HG02610 (cell line): Measurements from ENCODE around the gene GJB1.
"Not testable (repeated sequence)": the region's sequence is repeated elsewhere in the genome, so short reads cannot be mapped to it uniquely, and the experiment has no call there.

Experiments used
- ATAC-seq: cut with Tn5 transposase; IDR thresholded peaks from one replicate; pipeline ENCODE4 v1.9.1; 2021; ENCODE audit warnings: mild to moderate bottlenecking, moderate library complexity; ENCODE audit not compliant: unreplicated experiment

GJB1 gene

DNA sequence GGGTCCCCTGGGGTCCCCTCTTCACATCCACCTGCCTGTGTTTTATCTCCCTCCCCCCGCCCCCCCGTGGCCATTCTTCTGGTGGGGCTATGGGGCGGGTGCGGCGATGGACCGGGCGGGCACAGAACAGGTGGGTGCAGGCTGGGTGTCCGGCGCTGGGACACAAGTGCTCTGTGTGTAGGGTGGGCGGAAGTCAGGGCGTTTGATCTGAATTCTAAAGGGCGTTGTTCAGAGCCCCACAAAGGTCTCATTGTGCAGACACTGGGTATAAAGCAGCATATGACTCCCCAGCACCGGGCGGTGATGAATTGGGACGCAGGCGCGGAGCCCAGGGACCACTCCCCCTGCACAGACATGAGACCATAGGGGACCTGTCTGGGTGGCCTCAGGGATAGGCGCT, at the start of gene GJB1:
GJB1 (plus strand) TSS at position 296 of the 400 bp plus-strand sequence. CDS start 484 bp downstream, outside the sequence.
- no peak for ATAC-seq

DNA sequence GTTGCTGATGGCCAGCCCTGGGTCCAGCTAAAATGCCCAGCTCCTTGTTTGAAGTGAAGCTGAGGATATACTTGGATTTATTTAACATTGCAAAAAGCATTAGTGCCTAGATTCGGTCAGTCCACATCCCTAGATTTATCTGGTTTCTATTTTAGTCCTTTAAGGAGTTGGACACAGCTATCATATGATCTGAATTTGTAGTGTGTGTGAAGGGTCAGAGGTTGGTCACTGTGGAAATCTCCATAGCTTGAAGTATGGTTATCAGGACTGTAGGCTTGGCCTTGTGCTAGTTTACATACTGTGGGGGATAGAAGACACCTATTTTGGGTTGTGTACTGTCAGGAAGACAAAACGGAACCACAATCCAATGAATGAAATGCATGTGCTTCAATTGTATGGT, 49.6 kb upstream of the GJB1 start:
- ATAC-seq: no peak

DNA sequence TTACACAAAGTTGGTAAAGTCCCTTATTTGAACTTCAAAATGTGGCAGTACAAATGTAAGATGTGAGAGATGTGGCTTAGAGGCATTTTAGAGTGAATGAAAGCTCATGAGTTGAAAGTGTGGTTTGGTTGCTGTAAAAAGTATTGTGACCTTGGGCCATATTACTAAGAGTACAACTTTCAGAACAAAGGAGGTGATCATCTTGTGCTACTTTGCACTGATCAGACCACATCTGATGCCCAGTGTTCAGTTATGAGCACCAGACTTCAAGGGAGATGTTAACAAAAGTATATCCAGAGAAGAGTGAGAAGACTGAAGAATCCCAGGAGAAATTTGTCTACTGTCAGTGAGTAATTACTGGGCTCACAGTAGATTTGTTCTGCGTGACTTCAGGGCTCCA, 48.2 kb upstream of the GJB1 start:
- ATAC-seq: no peak

DNA sequence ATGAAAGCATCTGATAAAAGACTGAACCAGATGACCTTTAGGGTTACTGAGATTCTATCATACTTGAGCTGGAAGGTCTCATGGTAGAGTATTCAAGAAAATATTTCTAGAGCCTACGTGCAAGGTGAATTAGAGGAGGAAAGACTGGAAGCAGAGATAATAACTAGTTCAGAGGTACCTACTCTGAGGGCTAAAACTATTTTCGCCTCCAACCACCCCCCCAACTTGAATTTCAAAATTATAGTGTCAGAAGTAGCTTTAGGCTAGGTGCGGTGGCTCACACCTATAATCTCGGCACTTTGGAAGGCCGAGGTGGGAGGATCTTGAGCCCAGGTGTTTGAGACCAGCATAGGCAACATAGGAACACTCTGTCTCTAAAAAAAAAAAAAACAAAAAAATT, 47.5 kb upstream of the GJB1 start:
- no peak for ATAC-seq

DNA sequence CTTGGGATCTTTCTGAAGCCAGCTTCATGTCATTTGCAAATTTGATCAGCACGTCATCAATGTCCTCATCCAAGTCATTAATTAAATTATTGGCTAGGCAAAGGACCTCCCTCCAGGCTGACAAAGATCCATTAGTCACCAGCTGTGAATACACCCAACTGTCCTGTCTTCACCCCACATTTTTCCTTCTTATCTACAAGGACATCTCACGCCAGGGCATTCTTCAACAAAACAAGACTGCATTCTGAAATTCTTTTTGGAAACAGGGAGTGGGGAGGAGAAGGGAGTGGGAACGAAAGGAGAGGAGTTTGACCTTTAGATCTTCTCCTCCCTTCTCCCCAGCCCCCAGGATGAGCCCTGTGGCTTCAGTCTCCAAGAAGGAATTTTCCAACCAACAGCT, 45.7 kb upstream of the GJB1 start:
- ATAC-seq: no peak

DNA sequence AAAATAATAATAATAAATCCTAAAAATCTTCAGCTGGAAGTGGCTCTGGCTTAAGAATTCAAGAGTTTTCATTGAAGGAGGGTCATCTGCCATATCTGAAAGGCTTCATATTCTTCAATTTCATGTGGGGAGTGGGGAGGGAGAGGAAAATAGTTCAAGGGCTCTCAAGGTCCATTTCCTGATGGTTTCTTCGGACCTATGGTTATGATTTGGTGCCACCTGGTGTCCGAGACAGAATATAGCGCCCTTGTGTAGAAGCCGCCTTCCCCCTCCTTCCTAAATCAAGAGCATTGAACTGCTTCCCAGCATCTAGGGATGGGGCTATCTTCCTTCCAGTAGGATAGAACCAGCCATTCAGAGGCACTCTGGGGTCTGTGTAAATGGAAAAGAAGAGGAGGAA, 44.1 kb upstream of the GJB1 start:
- ATAC-seq: peak; percentile 29

DNA sequence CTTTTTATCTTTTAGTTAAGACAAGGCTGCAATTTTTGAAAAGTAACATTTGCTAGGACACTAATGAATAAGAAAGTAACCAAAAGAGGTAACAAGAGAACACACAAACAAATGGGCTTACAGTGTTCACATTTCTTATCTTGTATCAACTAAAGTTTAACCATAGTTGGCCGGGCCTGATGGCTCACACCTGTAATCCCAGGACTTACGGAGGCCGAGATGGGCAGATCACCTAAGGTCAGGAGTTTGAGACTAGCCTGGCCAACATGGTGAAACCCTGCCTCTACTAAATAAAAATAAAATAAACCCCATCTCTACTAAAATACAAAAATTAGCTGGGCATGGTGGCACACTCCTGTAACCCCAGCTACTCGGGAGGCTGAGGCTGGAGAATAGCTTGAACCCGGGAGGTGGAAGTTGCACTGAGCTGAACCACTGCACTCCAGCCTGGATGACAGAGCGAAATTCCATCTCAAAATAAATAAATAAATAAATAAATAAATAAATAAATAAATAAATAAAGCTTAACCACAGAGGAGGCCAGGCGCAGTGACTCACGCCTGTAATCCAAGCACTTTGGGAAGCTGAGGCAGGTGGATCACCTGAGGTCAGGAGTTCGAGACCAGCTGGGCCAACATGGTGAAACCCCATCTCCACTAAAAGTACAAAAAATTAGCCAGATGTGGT, 42.3 kb upstream of the GJB1 start:
- not testable (repeated sequence) for ATAC-seq

DNA sequence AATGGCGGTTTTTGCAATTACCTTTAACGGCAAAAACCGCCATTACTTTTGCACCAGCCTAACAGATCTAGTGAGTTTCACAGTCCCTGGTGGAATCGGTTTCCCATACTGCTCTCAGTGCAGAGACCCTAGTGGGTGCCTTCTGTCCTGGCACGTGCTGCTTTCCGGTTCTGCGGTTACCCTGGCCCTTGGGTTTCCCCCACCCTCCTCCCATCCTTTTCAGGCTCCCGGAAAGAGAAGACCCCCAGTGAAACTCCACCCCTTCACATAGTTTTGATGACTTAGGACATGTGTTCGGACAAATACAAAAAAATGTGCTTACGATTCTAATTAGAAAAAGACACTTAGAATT, 41.5 kb upstream of the GJB1 start:
- peak; percentile 55 for ATAC-seq

DNA sequence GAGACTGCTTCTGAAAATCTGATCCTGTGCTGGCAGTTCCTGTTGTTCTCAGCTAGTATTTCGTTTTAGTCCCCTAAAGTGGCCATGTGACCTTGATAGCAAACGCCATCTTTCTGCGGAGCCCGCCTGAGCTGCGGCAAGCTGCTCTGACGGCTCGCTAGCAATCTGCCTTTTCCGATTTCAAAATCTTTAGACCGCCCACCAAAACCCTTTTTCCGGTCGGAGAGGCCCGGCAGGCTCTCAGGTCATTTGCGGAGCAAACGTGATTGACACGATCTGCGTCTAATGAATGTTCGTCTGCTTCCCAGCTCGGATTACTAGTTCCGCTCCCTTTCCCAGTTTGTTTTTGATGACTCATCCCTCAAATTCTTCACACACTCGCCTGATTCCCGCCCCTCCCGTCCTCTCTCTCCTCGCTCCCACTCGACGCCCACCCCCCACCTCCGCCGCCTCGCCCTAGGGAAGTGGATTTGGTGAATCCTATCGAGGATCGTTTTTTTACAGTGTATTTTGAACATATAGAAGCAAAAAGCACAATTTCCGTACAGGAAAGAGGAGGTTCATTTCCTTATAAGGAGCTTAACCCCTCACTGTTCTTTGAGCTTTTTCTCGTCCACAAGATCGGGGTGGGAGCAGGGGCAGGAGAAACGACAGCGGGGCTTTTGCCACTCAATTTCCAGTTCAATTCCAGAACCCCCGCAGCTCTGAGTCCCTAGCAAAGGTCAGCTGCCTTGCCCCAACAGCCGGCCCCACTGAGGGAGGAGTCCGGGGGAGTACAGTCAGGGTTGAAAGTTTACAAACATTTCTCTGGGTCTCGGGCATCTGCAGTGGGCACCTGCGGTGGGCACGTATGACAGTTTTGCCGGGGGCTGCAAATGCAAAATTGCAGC, 40.9 kb upstream of the GJB1 start:
- peak; percentile 83 for ATAC-seq

DNA sequence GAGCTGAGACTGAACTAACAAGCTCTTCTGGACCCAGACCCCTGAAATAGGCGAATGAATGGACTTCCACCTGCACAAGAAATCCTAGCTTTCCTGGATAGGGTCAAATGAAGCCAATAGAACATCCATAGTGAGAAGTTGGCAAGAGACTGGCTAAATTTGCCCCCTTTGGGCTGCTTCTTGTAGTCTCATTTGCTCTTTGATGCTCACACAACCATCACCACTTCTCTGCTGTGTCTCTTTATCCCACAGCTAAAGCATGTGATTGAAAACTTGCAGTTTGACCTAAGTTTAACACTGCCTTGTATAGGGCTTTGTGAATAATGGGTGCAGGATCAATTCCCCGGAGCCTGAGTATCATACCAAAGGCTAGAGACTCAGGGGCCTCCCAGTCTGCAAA, 40.2 kb upstream of the GJB1 start:
- ATAC-seq: no peak

DNA sequence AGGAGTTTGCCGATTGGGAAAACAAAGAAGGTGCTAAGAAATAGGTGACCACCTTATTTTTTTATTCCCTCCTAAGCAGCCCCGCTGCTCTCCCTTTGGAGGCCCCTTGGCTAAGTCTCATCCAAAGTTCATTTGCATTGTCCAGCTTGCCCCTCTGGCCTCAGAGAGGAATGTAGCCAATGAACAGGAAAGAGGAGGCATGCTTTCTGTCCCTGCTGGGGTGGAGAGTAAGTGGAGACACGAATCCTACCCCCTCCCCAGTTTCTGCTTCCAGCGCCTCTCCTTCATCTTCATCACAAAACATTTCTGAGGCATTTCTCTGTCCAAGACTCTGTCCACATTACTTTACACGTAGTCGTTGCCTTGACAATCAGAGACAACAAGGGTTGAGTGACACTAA, 39.7 kb upstream of the GJB1 start:
- no peak for ATAC-seq

DNA sequence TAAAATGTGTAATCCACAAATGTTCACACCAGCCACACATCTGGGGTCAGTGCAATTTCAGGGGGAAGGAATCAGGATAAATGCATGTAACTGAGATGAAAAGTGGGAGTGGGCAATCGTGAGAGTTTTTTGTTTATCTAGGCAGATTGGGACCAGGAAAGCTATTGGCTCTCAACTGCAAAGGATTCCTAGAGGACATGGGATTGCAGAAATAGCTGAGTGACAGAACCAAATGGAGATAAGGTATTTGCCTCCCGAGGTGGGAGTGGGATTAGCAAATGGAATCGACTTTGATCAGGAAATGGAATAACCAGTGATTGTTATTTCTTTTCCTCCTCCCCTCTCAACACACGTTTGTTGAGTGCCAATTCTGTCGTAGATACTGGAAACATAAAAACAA, 38.9 kb upstream of the GJB1 start:
- no peak for ATAC-seq

DNA sequence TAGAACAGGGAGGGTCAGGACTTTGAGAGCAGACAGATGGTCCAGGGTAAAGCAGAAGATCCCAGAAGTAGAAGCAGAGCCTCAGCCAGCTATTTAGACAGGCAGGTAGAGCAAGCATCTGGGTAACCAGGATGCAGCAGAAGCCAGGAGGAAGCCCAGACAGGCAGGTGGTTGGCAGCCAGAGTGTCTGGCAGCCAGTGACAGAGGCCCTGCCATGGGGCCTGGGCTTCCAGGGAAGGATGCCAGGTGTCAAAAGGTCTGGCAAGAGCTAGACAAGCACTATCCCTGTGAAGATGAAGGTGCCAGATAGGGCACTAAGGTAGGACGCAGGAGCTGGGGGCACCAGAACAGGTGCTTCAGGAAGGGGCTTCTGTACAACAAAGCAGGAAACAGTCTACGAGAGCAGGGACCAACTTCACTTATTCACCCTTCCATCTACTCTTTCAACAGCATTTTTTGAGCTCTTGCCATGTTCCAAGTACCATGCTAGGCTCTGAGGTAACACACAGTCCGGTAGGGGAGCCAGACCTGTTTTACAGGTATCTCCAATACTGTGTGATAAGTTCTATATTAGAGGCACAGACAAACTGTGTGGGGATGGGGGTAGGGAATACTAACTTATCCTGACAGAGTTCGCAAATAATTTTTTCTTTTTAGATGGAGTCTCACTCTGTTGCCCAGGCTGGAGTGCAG, 38.1 kb upstream of the GJB1 start:
- no peak for ATAC-seq

DNA sequence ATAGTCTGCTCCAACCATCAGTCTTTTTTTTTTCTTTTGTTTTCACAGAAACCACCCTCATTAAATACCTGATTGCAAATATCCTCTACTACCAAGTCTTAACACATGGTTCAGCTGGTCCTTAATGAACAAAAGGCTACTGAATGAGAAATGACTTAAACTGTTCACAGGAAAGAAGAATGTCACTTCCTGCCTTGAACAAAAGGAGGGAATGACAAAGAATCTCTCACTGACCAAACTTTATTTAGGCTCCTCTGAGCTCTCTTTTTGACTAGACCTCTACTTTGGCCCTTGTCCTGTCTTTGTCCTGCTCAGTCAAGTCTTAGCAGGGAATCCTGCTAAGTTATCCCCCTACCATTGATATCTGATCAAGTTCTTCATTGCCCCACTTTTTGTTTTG, 31.8 kb upstream of the GJB1 start:
- ATAC-seq: no peak

DNA sequence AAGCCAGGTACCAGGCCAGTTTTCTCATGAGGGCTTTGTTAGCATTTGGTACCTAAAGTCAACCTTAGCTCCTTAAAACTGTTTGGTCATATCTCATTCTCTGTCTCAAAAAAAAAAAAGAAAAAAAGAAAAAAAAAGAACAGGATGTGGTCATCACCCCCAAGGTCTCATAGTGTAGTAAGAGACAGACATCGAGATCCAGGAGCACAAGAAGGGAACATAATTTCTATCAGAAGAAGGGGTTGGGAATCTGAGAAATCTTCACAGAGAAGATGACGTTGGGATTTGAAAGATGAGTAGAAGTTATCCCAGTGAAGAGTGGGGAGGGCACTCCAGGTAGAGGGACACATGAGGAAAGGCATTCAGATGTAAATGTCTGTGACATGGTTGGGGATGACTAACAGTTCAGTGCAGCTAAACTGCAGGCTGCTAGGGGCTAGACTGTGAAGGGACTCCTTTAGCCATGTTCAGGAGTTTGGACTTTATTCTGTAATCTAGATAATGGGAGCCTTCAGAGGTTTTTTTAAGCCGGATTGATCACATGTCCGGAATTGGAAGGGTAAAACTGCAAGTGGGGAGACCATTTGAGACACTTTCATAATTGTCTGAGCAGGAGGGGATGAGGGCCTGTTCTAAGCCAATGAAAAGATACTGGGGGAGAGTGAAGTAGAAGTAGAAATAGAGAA, 26.9 kb upstream of the GJB1 start:
- peak; percentile 58 for ATAC-seq

DNA sequence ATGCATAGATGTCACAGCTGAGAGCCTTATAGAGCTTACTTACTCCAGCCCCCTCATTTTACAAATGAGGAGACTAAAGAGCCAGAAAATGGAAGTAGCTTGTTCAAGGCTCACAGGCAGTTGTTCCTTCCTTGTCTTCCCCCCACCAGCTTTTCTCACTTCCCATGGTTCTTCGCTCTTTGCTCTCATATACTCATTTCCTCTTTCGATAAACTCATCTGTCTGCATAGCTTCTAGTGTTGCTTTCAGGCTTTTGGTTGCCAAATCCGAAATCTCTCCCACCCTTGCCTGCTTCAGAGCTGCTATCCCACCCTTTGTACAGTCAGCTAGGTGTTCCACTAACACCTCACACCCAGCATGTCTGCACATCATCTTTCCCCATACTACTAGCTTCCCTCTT, 25.0 kb upstream of the GJB1 start:
- ATAC-seq: peak; percentile 73

DNA sequence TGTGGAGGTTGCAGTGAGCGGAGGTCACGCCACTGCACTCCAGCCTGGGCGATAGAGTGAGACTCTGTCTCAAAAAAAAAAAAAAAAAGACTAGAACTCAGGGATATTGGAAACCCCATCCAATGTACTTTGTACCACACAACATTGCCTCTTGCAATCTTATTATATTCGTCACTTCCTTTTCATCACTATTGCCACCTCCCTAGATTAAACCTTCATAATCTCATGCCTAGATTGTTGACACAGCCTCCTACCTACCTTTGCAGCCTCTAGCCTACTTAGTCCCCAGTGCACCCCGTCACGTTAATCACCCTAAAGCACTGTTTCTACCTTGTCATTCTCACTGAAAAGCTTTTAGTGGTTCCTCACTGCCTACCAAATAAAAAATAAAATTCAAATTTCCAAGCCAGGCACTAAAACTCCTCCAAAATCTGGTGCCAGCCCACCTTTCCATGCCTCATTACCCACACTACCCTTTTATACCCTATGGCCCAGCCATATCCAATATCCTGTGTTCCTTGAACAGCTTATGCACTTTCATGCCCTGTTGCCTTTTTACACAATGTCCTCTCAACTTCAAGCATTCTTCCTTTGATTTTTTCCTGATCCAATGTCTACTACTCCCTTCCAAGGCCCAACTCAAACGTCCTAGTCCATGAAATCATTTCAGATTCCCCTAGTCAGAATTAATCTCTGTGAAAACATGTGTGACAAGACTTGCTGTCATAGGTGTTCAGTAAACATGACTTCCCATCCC, 23.6 kb upstream of the GJB1 start:
- ATAC-seq: no peak

DNA sequence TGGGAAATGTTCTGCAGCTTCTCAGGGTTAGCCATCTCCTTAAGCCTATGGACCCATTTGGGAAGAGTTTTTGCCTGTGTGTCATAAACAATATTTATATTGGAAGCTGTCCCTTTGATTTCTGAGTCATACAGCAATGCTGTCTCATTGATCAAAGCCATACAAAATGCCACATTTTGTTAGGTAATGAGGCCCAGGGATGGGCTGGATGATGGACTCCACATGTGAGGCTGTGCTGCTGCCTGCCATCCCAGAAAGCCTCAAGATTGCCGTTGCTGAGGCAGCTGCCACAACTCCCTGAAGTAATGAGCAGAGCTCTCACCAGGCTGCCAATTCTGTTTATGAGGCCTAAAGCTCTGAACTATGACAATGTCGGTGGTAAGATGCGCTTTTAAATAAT, 12.2 kb upstream of the GJB1 start:
- ATAC-seq: no peak

DNA sequence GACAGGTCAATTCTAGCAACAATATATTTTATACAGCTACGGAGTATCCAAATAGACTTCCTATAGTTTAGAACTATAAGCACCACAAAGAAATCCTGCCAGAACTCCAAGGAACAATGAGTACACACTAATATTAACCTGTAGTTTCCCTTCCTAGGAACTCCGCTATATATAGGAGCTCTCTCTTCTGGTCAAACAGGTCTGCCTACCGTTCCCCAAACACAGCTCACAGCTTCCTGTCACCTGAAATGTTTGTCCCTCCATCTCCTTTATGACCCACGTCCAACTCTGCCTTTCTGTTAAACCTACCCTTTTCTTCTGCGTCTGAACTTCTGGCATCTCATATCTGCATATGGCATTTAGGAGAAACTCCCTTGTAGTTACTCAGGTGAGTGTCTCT, 10.5 kb upstream of the GJB1 start:
- no peak for ATAC-seq

DNA sequence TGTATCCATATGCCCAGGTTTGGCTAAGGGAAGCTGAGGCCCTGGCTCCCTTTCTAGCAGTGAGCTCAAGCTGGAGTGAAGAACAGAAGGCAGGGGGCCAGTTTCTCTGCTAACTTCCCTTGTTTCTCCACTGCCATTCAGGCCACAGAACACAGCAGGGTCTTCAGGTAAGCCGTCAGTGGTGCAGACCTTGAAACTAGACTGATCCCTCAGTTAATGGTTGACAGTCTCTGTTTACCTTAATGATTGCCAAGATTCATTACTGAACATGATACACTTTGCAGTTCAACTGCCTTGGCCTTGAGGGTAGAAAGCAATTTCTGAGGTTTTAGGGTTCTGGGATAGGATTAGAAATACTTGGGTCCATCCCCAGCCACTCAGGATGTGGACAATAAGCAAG, 8.9 kb upstream of the GJB1 start:
- no peak for ATAC-seq
